Measurements from ENCODE around the gene RPGRIP1.
A peak's percentile ranks its signal among the peaks of the same experiment; 100 is the strongest.

RPGRIP1 gene

GRCh38 chr14:21240417-21240816 lies 39.5 kb upstream of the RPGRIP1 start:
- CTCF ChIA-PET: interaction anchor here (0.6 kb wide), 1 partner anchor 90 kb away, joined by 5 read pairs; no protein-coding TSS in a partner anchor
- POLR2A ChIA-PET (ENCODE audit: low non-redundant PET): no interaction called here
- TF ChIP-seq CTCF (conservative IDR thresholded peaks at IDR 0.05; ENCODE audit: low read depth): no peak
- H3K27ac ChIP-seq: no peak overlapping the region
- no peak for DNase-seq (ENCODE audit: low spot score)

GRCh38 chr14:21241218-21241819 lies 38.6 kb upstream of the RPGRIP1 start:
- peak; percentile 59; the same call in 1 of the 2 replicates for TF ChIP-seq CTCF (conservative IDR thresholded peaks at IDR 0.05; ENCODE audit: low read depth)
- ChIA-PET POLR2A (ENCODE audit: low non-redundant PET) (no interaction called here), CTCF (no interaction called here)
- H3K27ac ChIP-seq: no peak overlapping the region
- DNase-seq (ENCODE audit: low spot score): no peak

- no peak overlapping the region for H3K27ac ChIP-seq
These were observed 35.3 kb upstream of the RPGRIP1 start for GRCh38 chr14:21244544-21244943.

GRCh38 chr14:21245813-21246212 lies 34.1 kb upstream of the RPGRIP1 start:
- no peak for TF ChIP-seq CTCF (conservative IDR thresholded peaks at IDR 0.05; ENCODE audit: low read depth)
- DNase-seq (ENCODE audit: low spot score): no peak
- peak overlapping the region; percentile 42 for H3K27ac ChIP-seq
- POLR2A ChIA-PET (ENCODE audit: low non-redundant PET): interaction anchor here (0.5 kb wide), 1 partner anchor 20 kb away, joined by 3 read pairs; no protein-coding TSS in a partner anchor
- CTCF ChIA-PET: no interaction called here

More at GRCh38 chr14:21244544-21244943, 35.3 kb upstream of the RPGRIP1 start:
- DNase-seq (ENCODE audit: low spot score): no peak
- no peak for TF ChIP-seq CTCF (conservative IDR thresholded peaks at IDR 0.05; ENCODE audit: low read depth)
- CTCF ChIA-PET: interaction anchor here (0.7 kb wide), 1 partner anchor 13 kb away, joined by 4 read pairs; no protein-coding TSS in a partner anchor
- POLR2A ChIA-PET (ENCODE audit: low non-redundant PET): no interaction called here

GRCh38 chr14:21248338-21248737 lies 31.5 kb upstream of the RPGRIP1 start:
- no peak for DNase-seq (ENCODE audit: low spot score)
- no peak for TF ChIP-seq CTCF (conservative IDR thresholded peaks at IDR 0.05; ENCODE audit: low read depth)
- ChIA-PET POLR2A (ENCODE audit: low non-redundant PET) (no interaction called here), CTCF (no interaction called here)
- no peak overlapping the region for H3K27ac ChIP-seq

DNA sequence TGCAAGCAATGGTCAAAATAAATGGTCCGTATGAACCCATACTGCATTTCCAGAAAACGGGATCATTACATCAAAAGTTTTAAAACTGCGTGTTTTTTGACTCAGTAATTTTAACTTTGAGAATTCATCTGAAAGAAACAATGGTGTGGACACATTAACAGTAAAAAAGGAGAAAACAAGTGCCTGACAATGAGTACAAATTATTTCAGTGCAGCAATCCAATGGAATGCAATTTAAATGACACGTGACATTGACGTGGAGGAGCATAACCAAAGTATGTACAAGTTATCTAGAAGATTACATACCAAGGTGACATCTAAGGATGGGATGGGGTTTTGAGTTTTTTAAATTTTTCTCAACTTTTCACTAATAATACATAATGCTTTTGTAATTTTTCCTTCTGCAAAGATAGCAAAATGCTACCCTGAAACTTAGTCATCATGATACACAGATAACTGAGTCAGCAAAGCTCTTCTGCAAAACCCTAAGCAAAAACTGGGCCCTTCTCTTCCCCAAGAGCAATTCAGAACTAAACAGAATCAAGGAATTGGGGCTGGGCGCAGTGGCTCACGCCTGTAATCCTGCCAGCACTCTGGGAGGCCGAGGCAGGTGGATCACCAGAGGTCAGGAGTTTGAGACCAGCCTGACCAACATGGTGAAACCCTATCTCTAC lies 31.0 kb upstream of the RPGRIP1 start:
- CTCF ChIA-PET: no interaction called here

More for the DNA sequence above, 31.0 kb upstream of the RPGRIP1 start:
- DNase-seq (ENCODE audit: low spot score): no peak
- H3K27ac ChIP-seq: no peak overlapping the region
- no peak for TF ChIP-seq CTCF (conservative IDR thresholded peaks at IDR 0.05; ENCODE audit: low read depth)
- POLR2A ChIA-PET (ENCODE audit: low non-redundant PET): no interaction called here

Data from RWPE1 (cell line).